ENCODE measurements around the gene FBN3. TPM values are rescaled to one million over a fixed set of nuclear protein-coding genes. Genes with fewer than 3 reads are reported as not detected.

The FBN3 gene
- total RNA-seq, 1 experiment from 2014 or later, result not detected

GRCh38 chr19:8089664-8090601, 59.5 kb downstream of the FBN3 start:
- DNase-seq (ENCODE audit: low read depth), result no peak

DNA sequence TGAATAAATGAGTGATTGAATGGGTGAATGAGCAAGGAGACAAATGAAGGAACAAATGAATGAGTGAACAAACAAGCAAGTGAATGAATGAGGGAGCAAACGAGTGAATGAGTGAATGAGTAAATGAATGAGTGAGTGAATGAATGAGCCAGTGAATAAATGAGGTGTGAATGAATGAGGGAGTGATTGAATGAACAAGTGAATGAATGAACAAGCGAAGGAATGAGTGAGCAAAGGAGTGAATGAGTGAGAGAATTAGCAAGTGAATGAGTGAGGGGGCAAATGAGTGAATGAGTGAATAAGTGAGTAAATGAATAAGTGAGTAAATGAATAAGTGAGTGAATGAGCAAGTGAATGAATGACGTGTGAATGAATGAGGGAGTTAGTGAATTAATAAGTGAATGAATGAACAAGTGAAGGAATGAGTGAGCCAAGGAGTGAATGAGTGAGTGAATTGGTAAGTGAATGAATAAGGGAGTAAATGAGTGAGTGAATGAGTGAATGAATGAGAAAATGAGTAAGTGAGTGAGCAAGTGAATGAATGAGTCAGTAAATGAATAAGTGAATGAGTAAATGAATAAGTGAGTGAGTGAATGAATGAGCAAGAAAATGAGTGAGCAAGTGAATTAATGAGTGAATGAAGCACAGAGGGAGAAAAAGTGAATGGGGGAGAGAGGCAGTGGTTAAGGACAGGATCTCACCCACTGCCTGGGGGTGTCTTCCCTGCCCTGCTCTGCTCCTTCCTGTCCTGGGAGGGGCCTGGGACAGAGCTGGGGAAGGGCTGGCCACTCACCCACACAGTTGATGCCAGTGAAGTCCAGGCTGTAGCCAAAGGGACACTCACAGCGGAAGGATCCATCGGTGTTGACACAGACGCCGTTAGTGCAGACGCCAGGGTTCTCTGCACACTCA, 60.4 kb downstream of the FBN3 start:
- peak; percentile 26 for DNase-seq (ENCODE audit: low read depth)

GRCh38 chr19:8087876-8088275, 61.5 kb downstream of the FBN3 start:
- DNase-seq (ENCODE audit: low read depth), result no peak

GRCh38 chr19:8086849-8087248, 62.5 kb downstream of the FBN3 start:
- DNase-seq (ENCODE audit: low read depth), result no peak

GRCh38 chr19:8085598-8086408, 63.6 kb downstream of the FBN3 start:
- no peak for DNase-seq (ENCODE audit: low read depth)

DNA sequence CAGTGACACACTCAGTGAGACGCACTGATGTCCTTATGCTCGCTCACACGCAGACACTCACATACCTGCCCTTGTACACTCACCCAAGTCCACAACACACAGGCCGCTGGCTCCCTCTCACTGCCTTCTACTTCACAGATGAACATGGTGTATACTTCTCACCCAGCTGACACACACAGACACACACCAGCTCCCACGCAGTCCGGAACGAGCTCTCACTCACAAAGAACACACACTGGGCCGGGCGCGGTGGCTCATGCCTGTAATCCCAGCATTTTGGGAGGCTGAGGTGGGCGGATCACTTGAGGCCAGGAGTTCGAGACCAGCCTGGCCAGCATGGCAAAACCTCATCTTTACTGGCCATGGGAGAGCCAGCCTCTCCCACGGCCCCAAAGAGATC, 65.2 kb downstream of the FBN3 start:
- no peak for DNase-seq (ENCODE audit: low read depth)

- DNase-seq (ENCODE audit: low read depth), result no peak
These were observed 66.3 kb downstream of the FBN3 start for GRCh38 chr19:8083141-8083540.

DNA sequence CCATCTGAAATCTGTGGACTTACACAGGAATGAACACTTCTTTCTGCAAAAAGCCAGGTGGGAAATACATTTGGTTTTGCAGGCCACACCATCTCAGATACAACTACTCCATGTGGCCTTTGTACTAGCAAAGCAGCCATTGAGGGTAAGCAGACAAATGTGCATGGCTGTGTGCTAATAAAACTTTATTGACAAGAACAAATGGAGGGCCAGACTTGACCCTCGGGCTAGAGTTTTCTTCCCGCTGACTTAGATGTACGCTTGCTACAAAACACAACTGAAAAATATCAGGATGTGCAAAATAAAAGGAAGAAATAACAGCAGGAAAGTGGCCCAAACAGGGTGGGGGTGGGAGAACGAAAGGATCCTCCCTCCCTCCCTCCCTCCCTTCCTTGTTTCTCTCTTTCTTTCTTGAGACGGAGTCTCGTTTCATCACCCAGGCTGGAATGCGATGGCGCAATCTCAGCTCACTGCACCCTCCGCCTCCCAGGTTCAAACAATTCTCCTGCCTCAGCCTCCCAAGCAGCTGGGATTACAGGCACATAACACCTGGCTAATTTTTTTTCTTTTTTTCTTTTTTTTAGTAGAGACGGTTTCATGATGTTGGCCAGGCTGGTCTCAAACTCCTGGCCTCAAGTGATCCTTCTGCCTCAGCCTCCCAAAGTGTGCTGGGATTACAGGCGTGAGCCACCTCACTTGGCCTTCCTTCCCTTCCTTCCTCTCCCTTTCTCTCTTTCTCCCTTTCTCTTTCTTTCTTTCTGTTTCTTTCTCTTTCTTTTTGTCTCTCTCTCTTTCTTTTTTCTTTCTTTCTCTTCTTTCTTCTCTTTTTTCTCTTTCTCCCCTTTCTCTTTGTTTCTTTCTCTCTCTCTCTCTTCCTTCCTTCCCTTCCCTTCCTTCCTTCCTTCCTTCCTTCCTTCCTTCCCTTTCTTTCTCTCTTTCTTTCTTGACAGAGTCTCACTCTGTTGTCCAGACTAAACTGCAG, 67.5 kb downstream of the FBN3 start:
- DNase-seq (ENCODE audit: low read depth), result no peak

DNA sequence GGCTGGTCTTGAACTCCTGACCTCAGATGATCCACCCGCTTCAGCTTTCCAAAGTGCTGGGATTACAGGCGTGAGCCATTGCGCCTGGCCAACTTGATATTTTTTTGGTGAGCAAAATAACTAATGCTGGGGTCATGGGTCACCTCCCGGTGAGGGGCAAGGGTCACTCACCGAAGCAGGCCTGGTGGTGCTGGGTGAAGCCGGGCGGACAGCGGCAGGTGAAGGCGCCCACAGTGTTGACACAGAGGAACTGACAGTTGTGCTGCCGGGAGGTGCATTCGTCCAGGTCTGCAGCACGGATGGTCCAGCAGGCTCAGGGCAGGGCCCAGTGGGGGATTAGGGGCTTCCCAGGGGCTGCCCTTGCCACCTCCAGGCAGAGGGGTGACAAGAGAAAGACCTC, 68.6 kb downstream of the FBN3 start:
- no peak for DNase-seq (ENCODE audit: low read depth)

- DNase-seq (ENCODE audit: low read depth), result no peak
These were observed 69.4 kb downstream of the FBN3 start for GRCh38 chr19:8079988-8080387.

- peak; percentile 58 for DNase-seq (ENCODE audit: low read depth)
These were observed 74.0 kb downstream of the FBN3 start for GRCh38 chr19:8075158-8076074.

- no peak for DNase-seq (ENCODE audit: low read depth)
These were observed 74.9 kb downstream of the FBN3 start for GRCh38 chr19:8074501-8074900.

- no peak for DNase-seq (ENCODE audit: low read depth)
These were observed 77.5 kb downstream of the FBN3 start for GRCh38 chr19:8071912-8072311.

- no peak for DNase-seq (ENCODE audit: low read depth)
These were observed 80.1 kb downstream of the FBN3 start for GRCh38 chr19:8069096-8069973.

- no peak for DNase-seq (ENCODE audit: low read depth)
These were observed 83.5 kb downstream of the FBN3 start for GRCh38 chr19:8065875-8066261.

GRCh38 chr19:8064911-8065874, 84.2 kb downstream of the FBN3 start:
- no peak for DNase-seq (ENCODE audit: low read depth)
